ENCODE results near the gene PPIL1. TPM values are rescaled to one million over a fixed set of nuclear protein-coding genes. Genes with fewer than 3 reads are reported as not detected.
A peak's percentile ranks its signal among the peaks of the same experiment; 100 is the strongest.

Gene PPIL1
- polyA plus RNA-seq, 1 donor from 2014 or later: 104 TPM

DNA sequence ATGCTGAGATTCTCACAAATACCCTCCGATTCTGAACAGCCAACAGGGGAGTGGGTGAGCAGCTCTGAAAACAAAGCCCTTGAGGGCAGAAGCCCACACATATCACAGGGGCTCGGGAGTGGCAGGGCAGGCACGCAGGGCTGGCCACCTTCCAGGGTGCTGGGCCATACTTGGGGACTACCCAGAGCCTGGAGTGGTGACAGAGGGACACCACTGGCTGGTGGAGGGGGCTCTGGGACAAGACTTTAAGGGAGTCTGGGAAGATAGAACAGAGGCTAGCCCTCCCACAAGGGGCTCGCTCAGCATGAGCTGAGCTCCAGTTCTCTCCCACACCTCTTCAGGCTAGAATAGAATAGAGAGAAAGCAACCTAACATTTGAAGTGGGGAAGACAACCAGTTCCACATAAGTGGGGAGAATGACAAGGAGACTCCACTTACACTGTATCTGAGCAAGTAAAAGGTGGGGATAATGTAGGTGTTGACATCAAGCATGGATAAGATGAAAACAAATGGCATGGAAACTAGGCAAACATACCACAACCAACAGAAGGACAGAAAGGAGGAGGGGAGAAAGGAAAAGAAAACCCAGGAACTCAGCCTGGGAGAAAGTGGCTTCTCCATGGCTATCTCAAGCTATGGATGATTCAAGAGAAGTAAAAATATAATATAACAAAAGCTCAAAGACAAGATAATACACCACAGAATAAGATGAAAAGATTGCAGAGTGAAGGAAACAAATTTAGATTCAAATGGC lies 7.0 kb downstream of the PPIL1 start:
- Histone ChIP-seq H3K27me3 (ENCODE audit: insufficient read depth, low read depth, low read length) (no peaks in the 10 kb centered on the region), H4K20me1 (ENCODE audit: insufficient read depth) (no peaks in the 10 kb centered on the region), H2AFZ (ENCODE audit: low read depth, low read length) (no peak overlapping the region), H3K9me3 (ENCODE audit: low read length) (no peaks in the 10 kb centered on the region), H3K4me3 (ENCODE audit: low read length) (no peak overlapping the region), H3K36me3 (ENCODE audit: insufficient read depth, low read length) (no peaks in the 10 kb centered on the region), H3F3A (ENCODE audit: insufficient read depth, low read length, poor library complexity, severe bottlenecking) (no peaks in the 10 kb centered on the region), H3K27ac (ENCODE audit: low read length) (no peak overlapping the region), H3K9ac (ENCODE audit: low read length) (no peak overlapping the region), H3K4me2 (ENCODE audit: low read length) (no peak overlapping the region), H3K9me2 (ENCODE audit: insufficient read depth, low read length) (no peaks in the 10 kb centered on the region), H3K79me2 (replicated peaks; ENCODE audit: insufficient read depth, low read length) (peaks cover 26% of the 10 kb centered on the region)
- TF ChIP-seq TAF1 (IDR thresholded peaks at IDR 0.05; ENCODE audit: low read depth): no peak
- TF ChIP-seq EP300 (conservative IDR thresholded peaks at IDR 0.05; ENCODE audit: poor library complexity, severe bottlenecking): no peak
- TF ChIP-seq RAD21 (conservative IDR thresholded peaks at IDR 0.05): no peak

- no peak overlapping the region for H2AFZ ChIP-seq (ENCODE audit: low read depth, low read length)
- no peaks in the 10 kb centered on the region for H4K20me1 ChIP-seq (ENCODE audit: insufficient read depth)
- no peaks in the 10 kb centered on the region for H3F3A ChIP-seq (ENCODE audit: insufficient read depth, low read length, poor library complexity, severe bottlenecking)
- TF ChIP-seq SMC3 (conservative IDR thresholded peaks at IDR 0.05; ENCODE audit: poor library complexity) (no peak), POLR2AphosphoS5 (IDR thresholded peaks at IDR 0.05) (no peak), MXI1 (conservative IDR thresholded peaks at IDR 0.05; ENCODE audit: poor library complexity, severe bottlenecking) (no peak), TAF1 (IDR thresholded peaks at IDR 0.05; ENCODE audit: low read depth) (no peak)
- TF ChIP-seq, protein P1, sequence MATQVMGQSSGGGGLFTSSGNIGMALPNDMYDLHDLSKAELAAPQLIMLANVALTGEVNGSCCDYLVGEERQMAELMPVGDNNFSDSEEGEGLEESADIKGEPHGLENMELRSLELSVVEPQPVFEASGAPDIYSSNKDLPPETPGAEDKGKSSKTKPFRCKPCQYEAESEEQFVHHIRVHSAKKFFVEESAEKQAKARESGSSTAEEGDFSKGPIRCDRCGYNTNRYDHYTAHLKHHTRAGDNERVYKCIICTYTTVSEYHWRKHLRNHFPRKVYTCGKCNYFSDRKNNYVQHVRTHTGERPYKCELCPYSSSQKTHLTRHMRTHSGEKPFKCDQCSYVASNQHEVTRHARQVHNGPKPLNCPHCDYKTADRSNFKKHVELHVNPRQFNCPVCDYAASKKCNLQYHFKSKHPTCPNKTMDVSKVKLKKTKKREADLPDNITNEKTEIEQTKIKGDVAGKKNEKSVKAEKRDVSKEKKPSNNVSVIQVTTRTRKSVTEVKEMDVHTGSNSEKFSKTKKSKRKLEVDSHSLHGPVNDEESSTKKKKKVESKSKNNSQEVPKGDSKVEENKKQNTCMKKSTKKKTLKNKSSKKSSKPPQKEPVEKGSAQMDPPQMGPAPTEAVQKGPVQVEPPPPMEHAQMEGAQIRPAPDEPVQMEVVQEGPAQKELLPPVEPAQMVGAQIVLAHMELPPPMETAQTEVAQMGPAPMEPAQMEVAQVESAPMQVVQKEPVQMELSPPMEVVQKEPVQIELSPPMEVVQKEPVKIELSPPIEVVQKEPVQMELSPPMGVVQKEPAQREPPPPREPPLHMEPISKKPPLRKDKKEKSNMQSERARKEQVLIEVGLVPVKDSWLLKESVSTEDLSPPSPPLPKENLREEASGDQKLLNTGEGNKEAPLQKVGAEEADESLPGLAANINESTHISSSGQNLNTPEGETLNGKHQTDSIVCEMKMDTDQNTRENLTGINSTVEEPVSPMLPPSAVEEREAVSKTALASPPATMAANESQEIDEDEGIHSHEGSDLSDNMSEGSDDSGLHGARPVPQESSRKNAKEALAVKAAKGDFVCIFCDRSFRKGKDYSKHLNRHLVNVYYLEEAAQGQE (IDR thresholded peaks at IDR 0.05; ENCODE audit: borderline replicate concordance): no peak
- H3K27me3 ChIP-seq (ENCODE audit: insufficient read depth, low read depth, low read length): no peaks in the 10 kb centered on the region
- H3K4me3 ChIP-seq (ENCODE audit: low read length): peak overlapping the region; percentile 13
- no peaks in the 10 kb centered on the region for H3K36me3 ChIP-seq (ENCODE audit: insufficient read depth, low read length)
- H3K9me3 ChIP-seq (ENCODE audit: low read length): no peaks in the 10 kb centered on the region
- peak overlapping the region; percentile 31 for H3K27ac ChIP-seq (ENCODE audit: low read length)
- no peaks in the 10 kb centered on the region for H3K9me2 ChIP-seq (ENCODE audit: insufficient read depth, low read length)
- no peak overlapping the region for H3K4me2 ChIP-seq (ENCODE audit: low read length)
- peaks cover 26% of the 10 kb centered on the region for H3K79me2 ChIP-seq (replicated peaks; ENCODE audit: insufficient read depth, low read length)
- H3K9ac ChIP-seq (ENCODE audit: low read length): no peak overlapping the region
These were observed 8.8 kb downstream of the PPIL1 start for GRCh38 chr6:36865835-36866234.

DNA sequence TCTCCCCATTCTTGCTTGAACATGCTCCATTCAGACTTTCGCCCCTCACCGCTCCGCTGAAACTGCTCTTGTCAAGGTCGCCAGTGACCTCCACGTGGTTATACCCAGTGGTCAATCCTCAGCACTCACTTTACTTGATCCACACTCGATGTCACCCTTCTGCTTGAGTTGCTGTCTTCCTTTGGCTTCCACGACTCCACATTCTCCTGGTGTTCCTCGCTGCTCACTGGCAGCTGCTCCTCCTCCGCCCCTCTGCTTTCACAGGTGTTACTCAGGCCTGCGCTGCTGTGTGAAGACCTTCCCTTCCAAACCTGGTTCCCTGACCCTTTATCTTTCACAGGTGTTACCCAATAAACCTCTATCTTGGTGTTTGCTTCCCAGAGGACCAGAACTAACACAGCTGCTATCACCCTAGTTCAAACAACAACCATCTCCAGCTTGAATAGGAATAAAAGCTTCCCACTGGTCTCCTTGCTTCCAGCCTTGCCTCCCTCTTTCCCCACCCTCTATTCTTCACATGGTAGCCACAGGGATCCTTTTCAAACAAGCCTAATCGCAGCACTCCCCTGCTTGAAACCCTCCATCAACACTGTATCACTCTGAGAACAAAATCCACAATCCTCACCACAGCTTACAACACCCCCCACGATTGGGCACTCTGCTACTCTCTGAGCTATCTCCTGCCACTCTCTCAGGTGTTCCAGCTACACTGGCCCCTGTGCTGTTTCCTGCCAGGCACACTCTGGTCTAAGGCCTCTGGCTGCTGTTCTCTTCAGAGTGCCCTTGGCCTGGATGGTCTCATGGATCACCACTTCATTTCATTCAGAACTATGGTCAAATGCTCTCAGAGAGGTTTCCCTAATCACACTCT lies 10.7 kb downstream of the PPIL1 start:
- Histone ChIP-seq H2AFZ (ENCODE audit: low read depth, low read length) (no peak overlapping the region), H3K36me3 (ENCODE audit: insufficient read depth, low read length) (no peaks in the 10 kb centered on the region), H3K9me3 (ENCODE audit: low read length) (no peaks in the 10 kb centered on the region), H3K79me2 (replicated peaks; ENCODE audit: insufficient read depth, low read length) (peaks cover 18% of the 10 kb centered on the region), H3K4me2 (ENCODE audit: low read length) (no peak overlapping the region), H3F3A (ENCODE audit: insufficient read depth, low read length, poor library complexity, severe bottlenecking) (no peaks in the 10 kb centered on the region), H3K4me3 (ENCODE audit: low read length) (no peak overlapping the region), H4K20me1 (ENCODE audit: insufficient read depth) (no peaks in the 10 kb centered on the region), H3K27me3 (ENCODE audit: insufficient read depth, low read depth, low read length) (no peaks in the 10 kb centered on the region), H3K9ac (ENCODE audit: low read length) (no peak overlapping the region), H3K9me2 (ENCODE audit: insufficient read depth, low read length) (no peaks in the 10 kb centered on the region), H3K27ac (ENCODE audit: low read length) (no peak overlapping the region)
- TF ChIP-seq CTCF (IDR thresholded peaks at IDR 0.05; ENCODE audit: poor library complexity, severe bottlenecking): no peak
- TF ChIP-seq POLR2AphosphoS5 (IDR thresholded peaks at IDR 0.05): no peak
- no peak for TF ChIP-seq MXI1 (conservative IDR thresholded peaks at IDR 0.05; ENCODE audit: poor library complexity, severe bottlenecking)
- TF ChIP-seq, protein P1 (IDR thresholded peaks at IDR 0.05; ENCODE audit: borderline replicate concordance): no peak
- TF ChIP-seq EP300 (conservative IDR thresholded peaks at IDR 0.05; ENCODE audit: poor library complexity, severe bottlenecking): no peak

All from neural cell (in vitro differentiated cells).